Epithelial cell of prostate (primary cell): ENCODE measurements around the gene MAFF.
"Not testable (repeated sequence)": the region's sequence is repeated elsewhere in the genome, so short reads cannot be mapped to it uniquely, and the experiment has no call there.

ENCODE experiments used
- DNase-seq: peaks from one replicate; pipeline ENCODE4 v3.0.0-alpha.2; 2011; ENCODE audit warnings: low read depth, low spot score
- H3K27ac ChIP-seq: fragments of 450-650 bp; 2 replicates; pipeline ENCODE4 v1.5.1; 2017; ENCODE audit warnings: mild to moderate bottlenecking

The MAFF gene

GRCh38 chr22:38201711-38202436, at the start of gene MAFF:
Gene MAFF (plus strand): TSS chr22:38201994. CDS start chr22:38213854, 11,860 bp downstream.
- peak within 1 kb of the TSS; percentile 99 for H3K27ac ChIP-seq
- peak; percentile 76 for DNase-seq

GRCh38 chr22:38153821-38154562, 47.8 kb upstream of the MAFF start:
- peak overlapping the region; percentile 30 for H3K27ac ChIP-seq
- DNase-seq = no peak

GRCh38 chr22:38154563-38154915, 47.3 kb upstream of the MAFF start:
- H3K27ac ChIP-seq = peak overlapping the region; percentile 30
- DNase-seq = not testable (repeated sequence)

- DNase-seq = no peak
- no peak overlapping the region for H3K27ac ChIP-seq
Observed at GRCh38 chr22:38155703-38156102, 46.1 kb upstream of the MAFF start.

- no peak for DNase-seq
- no peak overlapping the region for H3K27ac ChIP-seq
Observed at GRCh38 chr22:38162881-38163843, 38.6 kb upstream of the MAFF start.

- no peak for DNase-seq
- no peak overlapping the region for H3K27ac ChIP-seq
Observed at GRCh38 chr22:38163844-38164550, 37.8 kb upstream of the MAFF start.

GRCh38 chr22:38164551-38164918, 37.3 kb upstream of the MAFF start:
- DNase-seq = no peak
- no peak overlapping the region for H3K27ac ChIP-seq

GRCh38 chr22:38165922-38166593, 35.7 kb upstream of the MAFF start:
- H3K27ac ChIP-seq = no peak overlapping the region
- DNase-seq = no peak

GRCh38 chr22:38167988-38168407, 33.8 kb upstream of the MAFF start:
- H3K27ac ChIP-seq = no peak overlapping the region
- no peak for DNase-seq

GRCh38 chr22:38169116-38169515, 32.7 kb upstream of the MAFF start:
- H3K27ac ChIP-seq = no peak overlapping the region
- no peak for DNase-seq

- no peak overlapping the region for H3K27ac ChIP-seq
- no peak for DNase-seq
Observed at GRCh38 chr22:38170469-38170868, 31.3 kb upstream of the MAFF start.

- DNase-seq = peak; percentile 96
- peak overlapping the region; percentile 88 for H3K27ac ChIP-seq
Observed at GRCh38 chr22:38171927-38172831, 29.6 kb upstream of the MAFF start.

- peak overlapping the region; percentile 88 for H3K27ac ChIP-seq
- DNase-seq = no peak
Observed at GRCh38 chr22:38172832-38173640, 28.8 kb upstream of the MAFF start.

GRCh38 chr22:38173641-38173906, 28.2 kb upstream of the MAFF start:
- peak overlapping the region; percentile 88 for H3K27ac ChIP-seq
- DNase-seq = no peak

GRCh38 chr22:38174626-38175025, 27.2 kb upstream of the MAFF start:
- no peak overlapping the region for H3K27ac ChIP-seq

GRCh38 chr22:38175206-38176118, 26.3 kb upstream of the MAFF start:
- DNase-seq = no peak
- H3K27ac ChIP-seq = peak overlapping the region; percentile 100

More at GRCh38 chr22:38174626-38175025, 27.2 kb upstream of the MAFF start:
- no peak for DNase-seq
